Activated T-cell treated with anti-CD3 and anti-CD28 coated beads, Interleukin-2, amount 50 U/mL, for 1 hour (primary cell): ENCODE results near the gene LRRC26.

Experiments
- DNase-seq: peaks from one replicate; pipeline ENCODE4 v3.0.0-alpha.2; 2020

LRRC26 gene

GRCh38 chr9:137166380-137167229 is 3.2 kb downstream of the LRRC26 start:
- no peak for DNase-seq

- no peak for DNase-seq
Measured at GRCh38 chr9:137165250-137165836, 4.5 kb downstream of the LRRC26 start.

- no peak for DNase-seq
Measured at GRCh38 chr9:137164370-137165249, 5.2 kb downstream of the LRRC26 start.

- DNase-seq: no peak
Measured at GRCh38 chr9:137163805-137164204, 6.0 kb downstream of the LRRC26 start.

- DNase-seq: no peak
Measured at GRCh38 chr9:137163365-137163715, 6.5 kb downstream of the LRRC26 start.

- DNase-seq: peak; percentile 34
Measured at GRCh38 chr9:137162505-137163364, 7.1 kb downstream of the LRRC26 start.

- no peak for DNase-seq
Measured at GRCh38 chr9:137161558-137162486, 8.0 kb downstream of the LRRC26 start.

GRCh38 chr9:137160716-137161557 is 8.9 kb downstream of the LRRC26 start:
- DNase-seq: no peak

GRCh38 chr9:137160054-137160425 is 9.8 kb downstream of the LRRC26 start:
- DNase-seq: no peak

GRCh38 chr9:137159105-137160053 is 10.5 kb downstream of the LRRC26 start:
- DNase-seq: no peak

GRCh38 chr9:137158625-137159024 is 11.2 kb downstream of the LRRC26 start:
- no peak for DNase-seq

GRCh38 chr9:137157618-137158415 is 12.0 kb downstream of the LRRC26 start:
- no peak for DNase-seq

- peak; percentile 63 for DNase-seq
Measured at GRCh38 chr9:137156567-137157375, 13.1 kb downstream of the LRRC26 start.

- DNase-seq: no peak
Measured at GRCh38 chr9:137152844-137153405, 16.9 kb downstream of the LRRC26 start.

GRCh38 chr9:137150617-137151457 is 19.0 kb downstream of the LRRC26 start:
- peak; percentile 42 for DNase-seq

- DNase-seq: no peak
Measured at GRCh38 chr9:137149942-137150616, 19.8 kb downstream of the LRRC26 start.
